HG03135 (cell line): ENCODE results near the gene KRT72.

Experiments used
- ATAC-seq: cut with Tn5 transposase; IDR thresholded peaks from one replicate; pipeline ENCODE4 v1.9.1; 2021; ENCODE audit warnings: mild to moderate bottlenecking, moderate library complexity; ENCODE audit not compliant: unreplicated experiment

Gene KRT72

GRCh38 chr12:52551216-52551865, 49.9 kb downstream of the KRT72 start:
- no peak for ATAC-seq

- ATAC-seq: no peak
Measured at GRCh38 chr12:52546126-52546525, 55.1 kb downstream of the KRT72 start.

- ATAC-seq: no peak
Measured at GRCh38 chr12:52543985-52544883, 57.0 kb downstream of the KRT72 start.

- no peak for ATAC-seq
Measured at GRCh38 chr12:52542785-52543318, 58.4 kb downstream of the KRT72 start.

- no peak for ATAC-seq
Measured at GRCh38 chr12:52542157-52542556, 59.1 kb downstream of the KRT72 start.

- no peak for ATAC-seq
Measured at GRCh38 chr12:52541709-52542108, 59.6 kb downstream of the KRT72 start.

- no peak for ATAC-seq
Measured at GRCh38 chr12:52540531-52540930, 60.7 kb downstream of the KRT72 start.

GRCh38 chr12:52539821-52540173, 61.5 kb downstream of the KRT72 start:
- no peak for ATAC-seq

- ATAC-seq: no peak
Measured at GRCh38 chr12:52539083-52539820, 62.0 kb downstream of the KRT72 start.

- no peak for ATAC-seq
Measured at GRCh38 chr12:52537101-52537500, 64.2 kb downstream of the KRT72 start.
